GM12878 (cell line): Measurements from ENCODE around the gene LRRC27. TPM values are rescaled to one million over a fixed set of nuclear protein-coding genes. Genes with fewer than 3 reads are reported as not detected.

Source experiments
- ATAC-seq: fragments of 200-7000 bp; cut with Tn5 transposase; 3 replicates; pipeline ENCODE4 v1.9.1; 2020; ENCODE audit warnings: mild to moderate bottlenecking, moderate library complexity
- BruUV-seq: library from RNA; stranded (reverse); fragments of 400-500 nt; replicated peaks from 2 replicates; lab custom pipeline; 2021; lab: Mats Ljungman, UMichigan
- CTCF ChIA-PET: fragments of 300-600 bp; sonication (Branson Sonifier 250); formaldehyde crosslinking; extraction: SDS; loops from one replicate; lab custom pipeline; 2021; ENCODE audit warnings: inconsistent platforms; lab: Yijun Ruan, JAX
- POLR2A ChIA-PET: fragments of 350-600 bp; formaldehyde crosslinking; extraction: SDS; loops from one replicate; lab custom pipeline; 2021; ENCODE audit warnings: inconsistent platforms; lab: Charles Lee
- RAD21 ChIA-PET: fragments of 300-600 bp; sonication (Branson Sonifier 250); formaldehyde crosslinking; loops from one replicate; lab custom pipeline; 2023; ENCODE audit warnings: antibody characterized with exemption; ENCODE audit not compliant: unreplicated experiment; lab: Charles Lee
- SMC1A ChIA-PET: fragments of 300-600 bp; sonication (Branson Sonifier 250); formaldehyde crosslinking; loops from one replicate; lab custom pipeline; 2023; ENCODE audit not compliant: unreplicated experiment, uncharacterized antibody; lab: Charles Lee
- DNase-seq: peaks from one replicate; pipeline ENCODE4 v3.0.0-alpha.2; 2011; ENCODE audit warnings: low read depth, low spot score
- FAIRE-seq: peaks from 3 replicates; lab custom pipeline; 2011; peaks lifted over from hg19 to GRCh38; lab: Jason Lieb, UNC
- H2AFZ ChIP-seq: 2 replicates; pipeline ENCODE4 v1.6.0; 2011; ENCODE audit warnings: low read depth, low read length, control low read depth; ENCODE audit not compliant: control insufficient read depth
- H3K27ac ChIP-seq: 2 replicates; pipeline ENCODE4 v1.5.1; 2011; ENCODE audit warnings: control low read depth; ENCODE audit not compliant: control insufficient read depth, insufficient read depth
- H3K27me3 ChIP-seq, 2 experiments: replicated peaks in 1 of 2; 2 replicates each; pipeline versions ENCODE4 v1.6.0 to v1.6.1; 2011; ENCODE audit warnings: low read length in 1 of 2; ENCODE audit not compliant: control insufficient read depth in 2 of 2, insufficient read depth in 2 of 2
- H3K36me3 ChIP-seq, 2 experiments: 2 replicates each; pipeline ENCODE4 v1.5.1; 2011; ENCODE audit warnings: low read length in 1 of 2; ENCODE audit not compliant: control insufficient read depth in 2 of 2, insufficient read depth in 2 of 2
- H3K4me1 ChIP-seq: 2 replicates; pipeline ENCODE4 v1.6.1; 2011; ENCODE audit warnings: mild to moderate bottlenecking, low read length, moderate library complexity, mixed read lengths; ENCODE audit not compliant: control insufficient read depth, insufficient read depth
- H3K4me2 ChIP-seq: 2 replicates; pipeline ENCODE4 v1.6.0; 2011; ENCODE audit warnings: control low read depth; ENCODE audit not compliant: control insufficient read depth, insufficient read depth
- H3K4me3 ChIP-seq: fragments of 200-600 bp; sonication (generic); 2 replicates; pipeline ENCODE4 v1.5.1; 2016
- H3K79me2 ChIP-seq: 2 replicates; pipeline ENCODE4 v1.6.0; 2011; ENCODE audit warnings: low read length; ENCODE audit not compliant: control insufficient read depth, insufficient read depth
- H3K9ac ChIP-seq: 2 replicates; pipeline ENCODE4 v1.8.0; 2011; ENCODE audit warnings: low read length, control low read depth, mixed read lengths; ENCODE audit not compliant: control insufficient read depth, insufficient read depth
- H3K9me3 ChIP-seq: replicated peaks from 3 replicates; pipeline ENCODE4 v1.5.1; 2011; ENCODE audit warnings: mild to moderate bottlenecking, low read length; ENCODE audit not compliant: control insufficient read depth, insufficient read depth
- H4K20me1 ChIP-seq: 2 replicates; pipeline ENCODE4 v1.6.0; 2011; ENCODE audit not compliant: control insufficient read depth, insufficient read depth
- CBX3 ChIP-seq: fragments of 200-600 bp; sonication (generic); IDR thresholded peaks from 2 replicates; pipeline ENCODE4 v1.6.1; 2016; ENCODE audit warnings: low read depth, borderline replicate concordance
- NRF1 ChIP-seq: conservative IDR thresholded peaks from 2 replicates; pipeline ENCODE4 v1.6.1; 2011; ENCODE audit warnings: mild to moderate bottlenecking, low read depth, low read length, improper control_type of control experiment
- PML ChIP-seq: IDR thresholded peaks from 2 replicates; pipeline ENCODE4 v1.6.1; 2012; ENCODE audit warnings: low read length, inconsistent platforms
- POLR2AphosphoS2 ChIP-seq: IDR thresholded peaks from 2 replicates; pipeline ENCODE4 v1.6.1; 2011; ENCODE audit warnings: low read depth, mild to moderate bottlenecking, low read length, improper control_type of control experiment, moderate library complexity
- RAD21 ChIP-seq: IDR thresholded peaks from 2 replicates; pipeline ENCODE4 v1.6.1; 2011; ENCODE audit warnings: mild to moderate bottlenecking, low read depth, low read length, moderate library complexity; ENCODE audit not compliant: insufficient read depth
- WGBS: methylation state at CpG from one replicate; pipeline ENCODE4 v1.1.6; 2016; ENCODE audit warnings: low lambda C conversion rate; ENCODE audit not compliant: insufficient replicate concordance, insufficient coverage; ENCODE audit errors: missing lambda C conversion rate; 5-methylcytosine and 5-hydroxymethylcytosine counted together
- in situ Hi-C: fragments of 300-500 bp; cut with MboI; formaldehyde crosslinking; loops from 9 replicates; pipeline ENCODE4 v1.14.3; 2018; ENCODE audit warnings: mixed read lengths
- intact Hi-C: fragments of 100-400 bp; cut with micrococcal nuclease; formaldehyde crosslinking; loops from one replicate; pipeline ENCODE4 v1.14.2; 2022; ENCODE audit not compliant: unreplicated experiment
- polyA plus RNA-seq, 11 experiments: library from polyadenylated mRNA; depleted of rRNA in 4 of 11; unstranded in 6 of 11; stranded (reverse) in 5 of 11; fragments of >200 nt; fragmentation: Nextera tagmentation in 4 of 11; fragmentation: Illumina TruSeq in 1 of 11; extraction: Ambion mirVana in 4 of 11; extraction: Trizol in 1 of 11; gene quantifications; 1 replicate in 1 of 11; 2 replicates in 10 of 11; pipeline versions ENCODE4 v1.2.1 to v1.2.3, GENCODE V29; 2011 to 2016; ENCODE audit warnings: inconsistent platforms in 2 of 11, missing spikeins in 2 of 11, low read depth in 1 of 11
- total RNA-seq, 4 experiments: library from RNA; depleted of rRNA in 3 of 4; stranded (reverse); fragments of >200 nt in 3 of 4; fragmentation: Illumina TruSeq in 1 of 4; extraction: Trizol in 1 of 4; gene quantifications; 2 replicates each; pipeline versions ENCODE4 v1.2.1 to v1.2.3, GENCODE V29; 2013 to 2021
- TF ChIP-seq, protein P1 (sequence below): IDR thresholded peaks from 2 replicates; pipeline ENCODE4 v1.6.1; 2012; ENCODE audit warnings: low read length, inconsistent platforms
- TF ChIP-seq, protein P2 (sequence below): fragments of 450-650 bp; IDR thresholded peaks from 2 replicates; pipeline ENCODE4 v1.6.1; 2017; ENCODE audit warnings: low read depth, mild to moderate bottlenecking, moderate library complexity

LRRC27 gene
- total and polyA plus RNA-seq, 10 of the 15 experiments (the other 5 are each of a cell fraction or from before 2014, with no cell fraction given): 0.48 to 6.9 (median 4.7) TPM

DNA sequence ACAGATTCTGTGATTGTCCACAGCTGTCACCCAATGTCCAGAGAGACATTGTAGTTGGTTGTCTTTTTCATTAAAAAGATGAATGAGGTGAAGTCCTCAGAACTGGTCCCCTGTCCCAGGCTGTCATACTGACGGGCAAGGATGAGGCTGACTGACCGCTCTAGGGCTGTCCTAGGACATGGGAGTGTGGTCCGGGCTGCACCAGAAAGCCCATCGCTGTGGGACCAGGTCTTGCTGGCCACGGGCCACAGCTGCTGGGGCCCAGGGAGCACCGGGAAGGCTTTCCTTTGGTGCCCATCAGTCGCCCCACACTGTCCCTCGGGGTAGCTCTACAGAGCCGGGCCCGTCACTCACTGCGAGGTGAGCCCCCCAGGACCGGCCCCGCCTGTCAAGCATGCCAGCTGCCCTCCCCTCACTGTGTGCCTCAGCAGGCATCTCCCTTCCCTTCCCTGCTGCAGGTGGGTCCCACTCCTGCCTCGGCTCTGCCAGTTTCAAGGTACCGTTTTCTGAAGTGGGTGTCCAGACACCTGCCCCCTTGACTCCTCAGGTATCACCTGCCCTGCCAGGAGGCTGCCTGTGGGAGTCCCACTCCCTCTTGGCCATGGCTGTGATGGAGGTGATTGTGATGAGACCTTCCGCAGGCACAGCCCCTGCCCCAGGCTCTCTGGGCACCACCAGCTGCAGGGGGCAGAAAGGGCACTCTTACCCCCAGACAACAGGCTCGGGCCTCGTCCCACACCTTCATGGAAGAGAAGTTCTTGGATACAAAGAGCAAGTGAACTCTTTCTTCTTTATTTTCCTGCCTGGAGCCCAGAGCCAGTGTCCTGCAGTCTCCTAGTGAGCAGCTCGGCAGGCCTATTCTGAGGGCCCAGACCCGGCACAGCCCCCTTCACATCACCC lies 21.7 kb downstream of the LRRC27 start:
- no peak for ATAC-seq
- no peak for FAIRE-seq
- intact Hi-C loops (no loop called here), in situ Hi-C loops (no loop called here)
- no peak overlapping the region for H2AFZ ChIP-seq
- ChIA-PET POLR2A (no interaction called here), CTCF (interaction anchor here (1.2 kb wide), 1 partner anchor 11 kb away, joined by 3 read pairs; no protein-coding TSS in a partner anchor), RAD21 (interaction anchor here (0.6 kb wide), 1 partner anchor 129 kb away, joined by 3 read pairs; no protein-coding TSS in a partner anchor), SMC1A (no interaction called here)
- no TSS peak for BruUV-seq
- H3K79me2 ChIP-seq: no peaks in the 10 kb centered on the region
- H3K36me3 ChIP-seq: no peaks in the 10 kb centered on the region
- no peaks in the 10 kb centered on the region for H3K27me3 ChIP-seq
- no peak overlapping the region for H3K4me2 ChIP-seq
- DNase-seq: no peak
- TF ChIP-seq POLR2AphosphoS2: no peak
- TF ChIP-seq PML: no peak
- no peak for TF ChIP-seq NRF1
- no peak for TF ChIP-seq CBX3
- H3K4me3 ChIP-seq: no peak overlapping the region
- no peaks in the 10 kb centered on the region for H4K20me1 ChIP-seq
- H3K4me1 ChIP-seq: no peaks in the 10 kb centered on the region
- H3K9me3 ChIP-seq: no peaks in the 10 kb centered on the region; the same call in 2 of the 3 replicates
- WGBS: 72% methylated on average over 20 of the region's 20 CpGs
- H3K27ac ChIP-seq: no peak overlapping the region
- H3K9ac ChIP-seq: no peak overlapping the region

DNA sequence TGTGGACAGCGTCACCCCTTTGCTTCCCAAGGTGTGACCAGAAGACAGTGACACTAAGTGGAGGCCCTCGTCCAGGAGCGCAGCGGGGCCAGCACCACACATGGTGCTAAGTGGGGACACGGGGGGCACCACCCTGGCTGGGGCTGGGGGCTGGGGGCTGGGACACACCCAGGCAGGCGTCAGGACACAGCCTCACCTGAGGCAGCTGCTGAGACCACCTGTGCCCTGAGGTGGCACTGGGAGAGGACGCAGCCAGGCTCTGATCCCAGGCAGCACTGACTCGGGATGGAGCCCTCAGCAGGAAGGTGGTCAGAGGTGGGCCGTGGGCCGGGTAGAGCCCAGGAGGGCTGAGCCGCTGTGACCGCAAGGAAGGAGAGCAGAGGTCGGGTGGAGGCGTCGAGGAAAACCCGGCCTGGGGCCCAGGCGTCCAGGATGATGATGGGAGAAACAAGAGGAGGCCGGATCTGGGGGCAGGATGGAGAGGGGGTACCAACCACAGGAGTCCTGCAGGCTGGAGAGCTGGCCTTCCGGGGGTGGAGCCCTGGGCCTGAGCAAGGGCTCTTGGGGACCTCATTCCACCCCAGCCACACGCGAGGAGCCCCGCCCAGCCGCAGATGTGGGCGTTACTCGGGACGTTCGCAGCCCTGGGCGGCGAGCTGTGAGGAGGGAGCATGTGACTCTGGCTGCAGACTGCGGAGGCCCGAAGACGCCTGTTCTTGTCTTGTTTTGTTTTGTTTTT lies 22.5 kb downstream of the LRRC27 start:
- BruUV-seq: no TSS peak
- Histone ChIP-seq H3K9me3 (no peaks in the 10 kb centered on the region; the same call in 2 of the 3 replicates), H3K4me3 (no peak overlapping the region), H3K27ac (no peak overlapping the region), H3K9ac (no peak overlapping the region), H3K4me1 (no peaks in the 10 kb centered on the region), H3K27me3 (no peaks in the 10 kb centered on the region), H4K20me1 (no peaks in the 10 kb centered on the region), H3K36me3 (no peaks in the 10 kb centered on the region), H2AFZ (no peak overlapping the region), H3K4me2 (no peak overlapping the region), H3K79me2 (no peaks in the 10 kb centered on the region)
- FAIRE-seq (no peak), DNase-seq (no peak), ATAC-seq (no peak)
- ChIA-PET SMC1A (no interaction called here), CTCF (no interaction called here), RAD21 (no interaction called here), POLR2A (no interaction called here)
- intact Hi-C loops (no loop called here), in situ Hi-C loops (no loop called here)
- TF ChIP-seq, protein P1, sequence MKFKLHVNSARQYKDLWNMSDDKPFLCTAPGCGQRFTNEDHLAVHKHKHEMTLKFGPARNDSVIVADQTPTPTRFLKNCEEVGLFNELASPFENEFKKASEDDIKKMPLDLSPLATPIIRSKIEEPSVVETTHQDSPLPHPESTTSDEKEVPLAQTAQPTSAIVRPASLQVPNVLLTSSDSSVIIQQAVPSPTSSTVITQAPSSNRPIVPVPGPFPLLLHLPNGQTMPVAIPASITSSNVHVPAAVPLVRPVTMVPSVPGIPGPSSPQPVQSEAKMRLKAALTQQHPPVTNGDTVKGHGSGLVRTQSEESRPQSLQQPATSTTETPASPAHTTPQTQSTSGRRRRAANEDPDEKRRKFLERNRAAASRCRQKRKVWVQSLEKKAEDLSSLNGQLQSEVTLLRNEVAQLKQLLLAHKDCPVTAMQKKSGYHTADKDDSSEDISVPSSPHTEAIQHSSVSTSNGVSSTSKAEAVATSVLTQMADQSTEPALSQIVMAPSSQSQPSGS: no peak
- TF ChIP-seq, protein P2, sequence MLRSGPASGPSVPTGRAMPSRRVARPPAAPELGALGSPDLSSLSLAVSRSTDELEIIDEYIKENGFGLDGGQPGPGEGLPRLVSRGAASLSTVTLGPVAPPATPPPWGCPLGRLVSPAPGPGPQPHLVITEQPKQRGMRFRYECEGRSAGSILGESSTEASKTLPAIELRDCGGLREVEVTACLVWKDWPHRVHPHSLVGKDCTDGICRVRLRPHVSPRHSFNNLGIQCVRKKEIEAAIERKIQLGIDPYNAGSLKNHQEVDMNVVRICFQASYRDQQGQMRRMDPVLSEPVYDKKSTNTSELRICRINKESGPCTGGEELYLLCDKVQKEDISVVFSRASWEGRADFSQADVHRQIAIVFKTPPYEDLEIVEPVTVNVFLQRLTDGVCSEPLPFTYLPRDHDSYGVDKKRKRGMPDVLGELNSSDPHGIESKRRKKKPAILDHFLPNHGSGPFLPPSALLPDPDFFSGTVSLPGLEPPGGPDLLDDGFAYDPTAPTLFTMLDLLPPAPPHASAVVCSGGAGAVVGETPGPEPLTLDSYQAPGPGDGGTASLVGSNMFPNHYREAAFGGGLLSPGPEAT: no peak
- TF ChIP-seq RAD21: no peak
- 78% methylated on average over 27 of the region's 32 CpGs for WGBS
